ENCODE measurements around the gene SFT2D3. TPM values are rescaled to one million over a fixed set of nuclear protein-coding genes. Genes with fewer than 3 reads are reported as not detected.

Gene SFT2D3
- total and polyA plus RNA-seq, 2 of the 8 experiments (the other 6 are each of a cell fraction or from before 2014, with no cell fraction given) = 7.3 to 10.3 TPM

DNA sequence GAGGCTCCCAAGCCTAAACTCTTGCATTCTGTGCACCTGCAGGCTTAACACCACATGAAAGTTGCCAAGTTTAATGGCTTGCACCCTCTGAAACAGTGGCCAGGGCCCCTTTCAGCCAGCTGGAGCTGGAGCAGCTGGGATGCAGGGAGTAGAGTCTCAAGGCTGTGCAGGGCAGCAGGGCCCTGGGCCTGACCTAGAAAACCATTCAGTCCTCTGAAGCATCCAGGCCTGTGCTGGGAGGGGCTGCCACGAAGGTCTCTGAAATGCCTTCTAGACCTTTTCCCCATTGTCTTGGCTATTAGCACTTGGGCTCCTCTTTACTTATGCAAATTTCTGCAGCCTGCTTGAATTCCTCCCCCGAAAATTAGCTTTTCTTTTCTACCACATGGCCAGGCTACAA lies 10.6 kb upstream of the SFT2D3 start:
- 76% methylated on average over 2 of the region's 2 CpGs; no CpG with 5 or more reads in 1 of the 2 experiments for WGBS, 2 experiments (ENCODE audit: extremely low coverage in 1 of 2, insufficient coverage in 1 of 2, insufficient read length in 1 of 2, insufficient replicate concordance in 2 of 2, low coverage in 1 of 2, low lambda C conversion rate in 2 of 2, missing lambda C conversion rate in 1 of 2)
- FAIRE-seq = no peak

More for the DNA sequence above, 10.6 kb upstream of the SFT2D3 start:
- H3K79me2 ChIP-seq (ENCODE audit: control insufficient read depth in 1 of 2, insufficient read depth in 2 of 2, low read length in 2 of 2) = no peaks in the 10 kb centered on the region
- H2BK20ac ChIP-seq (ENCODE audit: low read length) = no peak overlapping the region
- no peak overlapping the region for H2BK5ac ChIP-seq (ENCODE audit: low read depth, low read length)
- no peak overlapping the region for H3K9ac ChIP-seq (replicated peaks in 1 of 4; ENCODE audit: extremely low read depth in 1 of 4, low read depth in 3 of 4, low read length in 3 of 4)
- no peaks in the 10 kb centered on the region for H3K79me1 ChIP-seq (ENCODE audit: low read depth, low read length)
- no peak overlapping the region for H2AK5ac ChIP-seq (ENCODE audit: low read depth, low read length)
- H2BK120ac ChIP-seq (replicated peaks; ENCODE audit: low read depth, low read length) = no peak overlapping the region
- H2BK15ac ChIP-seq (ENCODE audit: low read length) = no peak overlapping the region
- CTCF ChIA-PET (ENCODE audit: partially characterized antibody) = interaction anchor here (0.7 to 1.7 kb wide), 3 partner anchors 41 to 157 kb away, joined by 3 to 5 read pairs (median 3); no protein-coding TSS in a partner anchor
- H3K27ac ChIP-seq (ENCODE audit: low read depth, low read length) = no peak overlapping the region
- H3K18ac ChIP-seq (ENCODE audit: extremely low read depth, low read length) = no peak overlapping the region
- no peak overlapping the region for H3K4me2 ChIP-seq (ENCODE audit: insufficient read depth in 1 of 2, low read depth in 2 of 2, low read length in 2 of 2)
- H3K4me3 ChIP-seq (ENCODE audit: extremely low read depth in 1 of 4, insufficient read depth in 2 of 4, low read depth in 3 of 4, low read length in 4 of 4) = no peak overlapping the region
- no peaks in the 10 kb centered on the region for H3K4me1 ChIP-seq (replicated peaks in 1 of 4; ENCODE audit: control insufficient read depth in 3 of 4, insufficient read depth in 4 of 4, low read length in 3 of 4)
- no peak overlapping the region for H4K5ac ChIP-seq (ENCODE audit: insufficient read length, low read depth, low read length)
- no peak for DNase-seq (ENCODE audit: low read depth in 1 of 2, low spot score in 2 of 2)
- H3K14ac ChIP-seq (ENCODE audit: insufficient read length) = no peak overlapping the region
- H4K20me1 ChIP-seq (replicated peaks in 1 of 2; ENCODE audit: control insufficient read depth in 1 of 2, insufficient read depth in 2 of 2, low read length in 2 of 2) = no peaks in the 10 kb centered on the region
- POLR2A ChIA-PET (ENCODE audit: partially characterized antibody) = interaction anchor here (1.4 to 2.6 kb wide), 2 partner anchors 11 to 52 kb away, joined by 3 to 8 read pairs; partner anchors contain the start of gene SFT2D3
- H3K9me3 ChIP-seq (ENCODE audit: insufficient read depth in 2 of 2, low read depth in 1 of 2, low read length in 1 of 2) = peaks cover 17 to 21% of the 10 kb centered on the region in 2 experiments
- no peak for TF ChIP-seq RBBP5 (IDR thresholded peaks at IDR 0.05; ENCODE audit: borderline replicate concordance, low read depth, low read length)
- no peak for TF ChIP-seq SIX5 (IDR thresholded peaks at IDR 0.05; ENCODE audit: low read depth, low read length)
- no peak for TF ChIP-seq RNF2 (IDR thresholded peaks at IDR 0.05; ENCODE audit: borderline replicate concordance, low read depth, low read length, missing control alignments, poor library complexity, severe bottlenecking)
- no peak for TF ChIP-seq NRF1 (IDR thresholded peaks at IDR 0.05; ENCODE audit: low read depth, low read length)
- no peak for TF ChIP-seq KDM1A (IDR thresholded peaks at IDR 0.05; ENCODE audit: borderline replicate concordance, low read length)
- no peak for TF ChIP-seq CEBPB (IDR thresholded peaks at IDR 0.05; ENCODE audit: low read depth, low read length)
- no peaks in the 10 kb centered on the region for H3K36me3 ChIP-seq (ENCODE audit: control insufficient read depth in 2 of 4, insufficient read depth in 4 of 4, low read length in 3 of 4)
- H4K91ac ChIP-seq (replicated peaks; ENCODE audit: insufficient read length, low read length) = no peak overlapping the region
- no peak overlapping the region for H2BK12ac ChIP-seq (ENCODE audit: low read depth, low read length)
- H3K23me2 ChIP-seq (ENCODE audit: low read depth, low read length) = no peaks in the 10 kb centered on the region
- H4K8ac ChIP-seq (ENCODE audit: extremely low read depth, insufficient read depth, low read length) = no peak overlapping the region
- no peak overlapping the region for H3K4ac ChIP-seq (replicated peaks; ENCODE audit: insufficient read length, low read depth, low read length)
- H3K56ac ChIP-seq (replicated peaks; ENCODE audit: insufficient read length, low read depth, low read length) = no peak overlapping the region
- H3K23ac ChIP-seq (ENCODE audit: insufficient read length) = no peak overlapping the region
- peaks cover 0 to 8% (median 5%) of the 10 kb centered on the region in 4 experiments; a peak in 3 of 7 replicates for H3K27me3 ChIP-seq (replicated peaks in 1 of 4; ENCODE audit: control insufficient read depth in 3 of 4, extremely low read depth in 1 of 4, insufficient read depth in 3 of 4, low read length in 3 of 4)
- H2AFZ ChIP-seq (ENCODE audit: low read length) = no peak overlapping the region

Data from H1 (cell line).